Ovary (tissue), 3 donors: Measurements from ENCODE around the gene TMPRSS3.

Experiments used
- CTCF ChIP-seq, 3 donors: fragments of 450-650 bp in 2 of 3; fragments of 200-600 bp in 1 of 3; IDR thresholded peaks; one replicate each; pipeline versions ENCODE4 v1.5.1 to v1.8.0; 2016 to 2022; ENCODE audit warnings: antibody characterized with exemption in 3 of 3, mild to moderate bottlenecking in 1 of 3
- EP300 ChIP-seq: sonication (generic); formaldehyde crosslinking; IDR thresholded peaks from one replicate; pipeline ENCODE4 v1.6.1; 2017; ENCODE audit warnings: antibody characterized with exemption
- POLR2A ChIP-seq: fragments of 450-650 bp; IDR thresholded peaks from one replicate; pipeline ENCODE4 v1.6.1; 2017; ENCODE audit warnings: antibody characterized with exemption, mild to moderate bottlenecking, moderate library complexity
- donor health status: DM: no; HTN: no; CAD: no.

GRCh38 chr21:42436914-42437313, 41.1 kb upstream of the TMPRSS3 start:
- TF ChIP-seq CTCF (IDR thresholded peaks at IDR 0.05) (no peak), POLR2A (no peak), EP300 (no peak)
